Measurements from ENCODE around the gene EPB41L3. TPM values are rescaled to one million over a fixed set of nuclear protein-coding genes. Genes with fewer than 3 reads are reported as not detected.

Gene EPB41L3
- polyA plus RNA-seq, 1 donor from 2014 or later: 19.6 TPM

GRCh38 chr18:5503740-5504139, 40.1 kb downstream of the EPB41L3 start:
- H3K27me3 ChIP-seq (ENCODE audit: insufficient read depth, low read depth, low read length): no peaks in the 10 kb centered on the region
- no peak overlapping the region for H2AFZ ChIP-seq (ENCODE audit: low read depth, low read length)
- H3K9ac ChIP-seq (ENCODE audit: low read length): no peak overlapping the region
- no peak overlapping the region for H3K27ac ChIP-seq (ENCODE audit: low read length)
- no peak for TF ChIP-seq RAD21 (conservative IDR thresholded peaks at IDR 0.05)
- no peak for TF ChIP-seq EZH2 (IDR thresholded peaks at IDR 0.05; ENCODE audit: borderline replicate concordance, insufficient read depth, low read length, poor library complexity, severe bottlenecking)
- TF ChIP-seq REST (IDR thresholded peaks at IDR 0.05; ENCODE audit: borderline replicate concordance): no peak
- TF ChIP-seq TAF1 (IDR thresholded peaks at IDR 0.05; ENCODE audit: low read depth): no peak
- no peak for TF ChIP-seq EP300 (conservative IDR thresholded peaks at IDR 0.05; ENCODE audit: poor library complexity, severe bottlenecking)
- TF ChIP-seq MXI1 (conservative IDR thresholded peaks at IDR 0.05; ENCODE audit: poor library complexity, severe bottlenecking): no peak
- TF ChIP-seq POLR2AphosphoS5 (IDR thresholded peaks at IDR 0.05): no peak
- no peak for TF ChIP-seq SMC3 (conservative IDR thresholded peaks at IDR 0.05; ENCODE audit: poor library complexity)
- no peaks in the 10 kb centered on the region for H3K79me2 ChIP-seq (replicated peaks; ENCODE audit: insufficient read depth, low read length)
- no peaks in the 10 kb centered on the region for H3F3A ChIP-seq (ENCODE audit: insufficient read depth, low read length, poor library complexity, severe bottlenecking)
- no peaks in the 10 kb centered on the region for H3K9me2 ChIP-seq (ENCODE audit: insufficient read depth, low read length)
- no peak overlapping the region for H3K4me2 ChIP-seq (ENCODE audit: low read length)
- H3K9me3 ChIP-seq (ENCODE audit: low read length): no peaks in the 10 kb centered on the region
- no peak overlapping the region for H3K4me3 ChIP-seq (ENCODE audit: low read length)
- H4K20me1 ChIP-seq (ENCODE audit: insufficient read depth): no peaks in the 10 kb centered on the region
- H3K36me3 ChIP-seq (ENCODE audit: insufficient read depth, low read length): no peaks in the 10 kb centered on the region

GRCh38 chr18:5500158-5500939, 43.4 kb downstream of the EPB41L3 start:
- no peak overlapping the region for H2AFZ ChIP-seq (ENCODE audit: low read depth, low read length)
- no peaks in the 10 kb centered on the region for H3K9me2 ChIP-seq (ENCODE audit: insufficient read depth, low read length)
- TF ChIP-seq EZH2 (IDR thresholded peaks at IDR 0.05; ENCODE audit: borderline replicate concordance, insufficient read depth, low read length, poor library complexity, severe bottlenecking) (no peak), REST (IDR thresholded peaks at IDR 0.05; ENCODE audit: borderline replicate concordance) (no peak), MXI1 (conservative IDR thresholded peaks at IDR 0.05; ENCODE audit: poor library complexity, severe bottlenecking) (no peak), POLR2AphosphoS5 (IDR thresholded peaks at IDR 0.05) (no peak)

More at GRCh38 chr18:5500158-5500939, 43.4 kb downstream of the EPB41L3 start:
- Histone ChIP-seq H3K4me2 (ENCODE audit: low read length) (no peak overlapping the region), H3F3A (ENCODE audit: insufficient read depth, low read length, poor library complexity, severe bottlenecking) (no peaks in the 10 kb centered on the region), H3K79me2 (replicated peaks; ENCODE audit: insufficient read depth, low read length) (no peaks in the 10 kb centered on the region), H4K20me1 (ENCODE audit: insufficient read depth) (no peaks in the 10 kb centered on the region), H3K36me3 (ENCODE audit: insufficient read depth, low read length) (no peaks in the 10 kb centered on the region), H3K27ac (ENCODE audit: low read length) (no peak overlapping the region), H3K27me3 (ENCODE audit: insufficient read depth, low read depth, low read length) (no peaks in the 10 kb centered on the region), H3K9me3 (ENCODE audit: low read length) (no peaks in the 10 kb centered on the region), H3K9ac (ENCODE audit: low read length) (no peak overlapping the region), H3K4me3 (ENCODE audit: low read length) (no peak overlapping the region)

Measured in neural cell (in vitro differentiated cells).